ENCODE results near the gene PLCG2.

Gene PLCG2

DNA sequence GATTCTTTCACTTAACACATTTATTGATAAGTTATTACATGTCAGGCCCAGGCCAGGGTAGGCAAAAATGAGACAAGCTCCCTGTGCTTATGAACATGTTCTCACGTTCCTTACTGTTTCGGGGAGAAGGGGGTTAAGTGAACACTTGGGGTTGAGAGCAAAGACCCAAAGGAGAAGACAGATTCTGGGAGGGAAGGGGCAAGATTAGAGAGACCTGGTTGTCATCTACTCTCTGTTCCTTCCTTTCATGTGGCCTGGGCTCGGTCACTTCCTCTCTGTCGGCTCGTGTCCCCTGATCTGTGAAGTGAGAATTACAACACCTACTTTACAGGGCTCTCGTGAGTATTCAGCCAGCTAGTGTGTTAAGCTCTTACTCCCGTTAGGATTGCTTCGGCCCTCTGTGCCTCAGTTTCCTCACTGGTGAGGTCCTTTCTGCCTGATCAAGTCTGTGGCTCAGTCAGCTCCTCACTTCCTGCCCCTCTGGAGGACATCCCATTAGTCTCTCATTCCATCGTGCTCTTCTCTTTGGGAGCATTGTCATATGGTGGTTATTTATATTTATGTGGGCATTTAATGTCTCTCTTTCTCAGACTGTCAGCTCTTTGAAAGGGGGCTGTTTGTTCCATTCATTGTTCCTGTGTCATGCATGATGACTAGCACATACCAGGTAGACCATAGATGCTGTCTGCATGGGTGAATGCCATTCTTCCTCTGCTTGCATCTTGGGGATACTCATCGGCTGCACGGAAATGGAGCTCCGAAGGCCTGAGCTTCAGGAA, 38.9 kb downstream of the PLCG2 start:
- DNase-seq: no peak

DNA sequence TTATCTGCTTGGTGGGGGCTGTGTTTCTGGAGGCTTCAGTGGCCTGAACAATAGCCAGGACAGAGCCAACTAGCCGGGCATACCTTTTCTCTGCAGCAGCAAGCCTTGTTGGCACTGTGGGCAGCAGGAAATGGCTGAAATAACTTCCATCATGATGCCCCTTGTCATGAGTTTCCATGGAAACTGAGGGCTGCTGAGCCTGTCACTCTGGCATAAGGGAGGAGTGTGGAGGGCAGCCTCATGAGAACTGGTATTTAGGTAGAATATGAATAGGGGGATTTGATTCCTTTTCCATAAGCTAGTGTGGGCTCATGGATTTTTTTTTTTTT, 39.4 kb downstream of the PLCG2 start:
- no peak for DNase-seq

- DNase-seq: no peak
Measured at GRCh38 chr16:81818905-81819304, 39.8 kb downstream of the PLCG2 start.

DNA sequence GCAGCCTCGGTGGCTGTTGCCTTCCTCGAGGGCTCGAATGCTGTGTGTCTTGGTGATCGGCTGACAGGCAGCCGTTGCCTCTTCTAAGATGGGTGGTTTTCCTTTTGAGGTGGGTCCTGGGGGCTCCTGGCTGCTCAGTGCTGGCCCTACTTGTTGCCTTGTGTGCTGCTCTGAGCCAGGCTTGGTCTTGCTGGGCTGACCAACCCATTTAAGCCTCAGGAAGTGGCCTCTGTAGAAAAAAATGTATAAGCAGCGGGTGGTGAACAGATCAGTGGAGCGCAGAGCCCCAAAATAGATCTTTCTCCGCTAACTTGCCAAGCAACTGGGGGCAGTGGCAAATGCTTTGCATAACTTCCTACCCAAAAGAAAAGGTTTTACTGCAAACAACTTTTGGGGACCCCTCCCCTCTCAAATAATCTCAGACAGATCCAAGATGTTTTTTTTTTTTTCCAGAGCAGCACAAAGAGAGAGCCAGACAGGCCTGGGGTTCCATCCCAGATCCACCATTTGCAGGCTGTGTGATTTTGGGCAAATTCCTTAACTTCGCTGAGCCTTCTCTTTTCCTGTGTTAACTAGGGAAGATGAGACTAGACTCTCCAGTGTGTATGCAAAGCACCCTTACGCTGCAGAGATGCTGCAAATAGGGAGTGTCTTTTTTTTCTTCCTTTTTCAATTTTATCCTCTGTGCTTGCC, 42.5 kb downstream of the PLCG2 start:
- no peak for DNase-seq

GRCh38 chr16:81823111-81823510, 44.0 kb downstream of the PLCG2 start:
- DNase-seq: no peak

GRCh38 chr16:81823734-81824133, 44.6 kb downstream of the PLCG2 start:
- no peak for DNase-seq

DNA sequence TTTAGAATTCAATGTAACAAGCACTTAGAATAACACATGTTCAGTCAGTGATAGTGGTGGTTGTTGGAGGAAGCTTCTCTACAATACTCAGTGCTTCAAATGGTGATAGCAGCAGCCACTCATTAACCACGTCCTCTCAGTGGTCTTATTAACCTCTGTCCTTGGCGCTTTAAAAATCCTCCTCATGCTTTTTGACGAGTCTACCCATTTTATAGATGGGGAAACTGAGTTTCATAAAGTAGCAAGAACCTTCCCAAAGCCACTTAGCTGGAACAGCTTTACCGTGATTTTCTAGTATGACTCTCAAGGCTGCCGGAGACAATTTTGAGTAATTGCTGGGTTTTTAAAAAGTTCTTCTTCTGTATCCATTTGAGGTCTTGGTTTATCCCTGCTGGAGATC, 47.4 kb downstream of the PLCG2 start:
- no peak for DNase-seq

- no peak for DNase-seq
Measured at GRCh38 chr16:81830845-81831540, 51.9 kb downstream of the PLCG2 start.

DNA sequence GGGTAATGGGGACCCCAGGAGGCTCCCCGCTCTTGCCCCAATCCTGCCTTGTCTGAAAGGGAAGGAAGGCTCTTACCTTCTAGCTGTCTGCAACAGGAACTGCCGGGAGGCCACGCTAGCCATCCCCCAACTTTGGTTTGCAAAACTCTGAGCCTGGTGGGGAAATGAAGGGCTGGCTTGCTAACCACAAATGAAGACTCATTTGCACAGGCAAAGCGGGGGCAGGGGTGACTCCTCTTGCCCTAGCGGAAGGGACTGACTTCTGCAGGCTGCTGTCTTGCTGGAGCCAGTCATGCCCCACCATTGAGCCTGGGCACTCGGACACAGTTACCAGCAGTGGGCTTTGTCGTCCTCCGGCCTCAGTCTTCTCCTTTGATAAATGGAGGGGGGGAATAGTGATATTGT, 52.6 kb downstream of the PLCG2 start:
- no peak for DNase-seq

- no peak for DNase-seq
Measured at GRCh38 chr16:81832801-81833547, 53.9 kb downstream of the PLCG2 start.

- DNase-seq: no peak
Measured at GRCh38 chr16:81833751-81834150, 54.7 kb downstream of the PLCG2 start.

DNA sequence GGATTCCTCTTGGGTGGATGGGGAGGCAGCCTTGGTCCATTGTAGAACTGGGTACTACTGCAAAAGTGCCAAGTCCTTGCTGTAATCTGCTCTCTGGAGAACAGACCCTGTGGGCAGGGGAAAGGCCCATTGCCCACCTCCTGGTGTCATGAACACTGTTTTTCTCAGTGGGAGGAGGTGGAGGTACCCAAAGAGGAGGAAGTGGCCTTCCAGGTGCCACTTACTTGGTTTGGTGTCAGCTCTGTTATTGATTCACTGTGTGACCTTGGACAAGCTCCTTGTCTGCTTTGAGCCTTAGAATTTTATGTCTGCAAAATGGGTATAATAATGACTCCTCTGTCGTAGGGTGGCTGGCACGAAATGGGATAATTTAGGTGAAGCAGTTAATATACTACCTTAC, 55.8 kb downstream of the PLCG2 start:
- DNase-seq: no peak

DNA sequence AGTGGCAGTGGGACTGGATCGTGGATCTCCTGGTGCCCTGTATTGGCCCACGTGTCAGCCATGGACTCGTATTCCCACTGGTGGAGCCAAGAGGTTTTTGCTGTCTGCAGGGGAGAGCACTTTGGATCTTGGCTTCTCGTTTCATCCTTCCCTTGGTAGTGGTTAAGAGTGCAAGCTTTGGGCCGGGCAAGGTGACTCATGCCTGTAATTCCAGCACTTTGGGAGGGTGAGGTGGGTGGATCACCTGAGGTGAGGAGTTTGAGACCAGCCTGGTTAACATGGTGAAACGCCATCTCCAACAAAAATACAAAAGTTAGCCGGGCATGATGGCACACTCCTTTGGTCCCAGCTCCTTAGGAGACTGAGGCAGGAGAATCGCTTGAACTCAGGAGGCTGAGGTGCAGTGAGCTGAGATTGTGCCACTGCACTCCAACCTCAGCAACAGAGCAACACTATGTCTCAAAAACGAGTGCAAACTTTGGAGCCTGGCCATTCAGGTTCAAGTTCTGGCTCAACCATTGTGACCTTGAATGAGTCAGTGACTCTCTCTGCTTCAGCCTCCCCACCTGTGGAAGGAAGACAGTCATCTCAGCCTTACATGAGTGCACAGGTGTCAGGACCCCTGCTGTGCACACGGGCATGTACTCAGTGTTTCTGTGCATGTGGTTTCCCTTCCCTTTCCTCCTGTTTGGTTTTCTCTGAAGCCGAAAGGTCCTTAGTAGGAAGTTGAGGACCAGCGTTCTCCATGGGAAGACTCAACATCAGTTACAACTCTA, 57.4 kb downstream of the PLCG2 start:
- no peak for DNase-seq

DNA sequence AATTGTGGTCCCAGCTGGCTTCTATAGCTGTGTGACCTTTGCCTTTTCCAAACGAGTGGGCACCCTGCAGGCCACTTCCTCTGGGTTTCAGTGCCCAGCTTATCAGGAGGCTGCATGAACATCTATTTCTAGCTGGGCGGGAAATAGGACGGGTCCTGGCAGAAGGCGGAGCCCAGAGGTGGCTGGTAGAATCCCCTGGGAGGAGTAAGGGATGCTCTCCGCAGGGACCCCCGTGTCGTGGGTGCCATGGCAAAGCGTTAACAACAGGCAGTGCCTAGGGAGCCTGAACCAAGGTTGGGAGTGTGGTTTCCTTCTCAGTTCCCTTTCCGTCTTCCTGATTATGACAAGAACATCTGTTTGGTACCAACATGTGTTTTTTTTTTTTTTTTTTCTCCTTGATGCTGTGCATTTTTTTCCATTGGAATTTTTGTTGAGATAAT, 58.2 kb downstream of the PLCG2 start:
- DNase-seq: no peak

GRCh38 chr16:81838794-81839193, 59.7 kb downstream of the PLCG2 start:
- no peak for DNase-seq

- no peak for DNase-seq
Measured at GRCh38 chr16:81841722-81842121, 62.6 kb downstream of the PLCG2 start.

- no peak for DNase-seq
Measured at GRCh38 chr16:81842564-81843242, 63.6 kb downstream of the PLCG2 start.

DNA sequence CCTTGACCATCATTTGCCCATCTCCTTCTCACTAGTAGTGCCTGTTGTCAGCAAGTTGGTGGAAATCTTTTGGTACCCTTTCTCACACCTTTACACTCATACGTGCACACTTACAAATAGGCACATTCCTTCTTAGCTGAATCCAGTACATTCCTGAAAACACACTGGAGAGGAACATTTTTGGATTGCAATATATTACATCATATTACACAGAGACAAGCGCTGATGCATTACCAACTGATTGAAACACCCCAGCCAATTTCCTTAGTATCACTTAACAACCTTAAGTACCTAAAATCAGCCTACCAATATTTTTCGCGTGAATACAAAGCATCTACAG, 64.1 kb downstream of the PLCG2 start:
- DNase-seq: no peak

- DNase-seq: no peak
Measured at GRCh38 chr16:81843683-81844082, 64.6 kb downstream of the PLCG2 start.

GRCh38 chr16:81846105-81846504, 67.0 kb downstream of the PLCG2 start:
- no peak for DNase-seq

DNA sequence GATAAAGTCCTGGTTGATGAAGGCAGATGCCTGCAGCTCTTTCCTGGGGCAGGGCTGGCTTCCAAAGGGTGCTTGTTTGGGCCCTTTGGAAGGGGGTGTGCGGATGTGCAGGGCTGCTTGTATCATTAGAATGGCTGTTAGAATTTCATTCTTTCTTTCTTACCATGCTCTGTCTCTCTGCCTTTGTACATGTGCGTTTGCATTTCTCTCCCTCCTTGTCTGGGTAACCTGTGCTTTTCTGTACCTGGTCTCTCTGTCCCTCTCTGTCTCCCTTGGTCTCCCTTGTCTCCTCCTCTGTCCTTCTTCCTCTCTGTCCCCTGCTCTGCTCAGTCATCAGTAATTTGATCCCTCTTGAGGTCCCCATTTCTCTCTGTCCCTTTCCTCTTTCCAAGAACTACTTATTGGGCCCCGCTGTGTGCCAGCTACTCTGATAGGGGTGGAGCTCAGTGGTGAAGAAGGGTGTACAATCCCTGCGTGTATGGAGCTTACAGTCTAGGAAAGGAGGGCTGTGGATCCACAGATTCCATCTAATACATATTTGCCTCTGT, 69.3 kb downstream of the PLCG2 start:
- DNase-seq: no peak
